HepG2 (cell line): ENCODE measurements around the gene POLRMT. TPM values are rescaled to one million over a fixed set of nuclear protein-coding genes. Genes with fewer than 3 reads are reported as not detected.

Source experiments
- BATF2 ChIP-seq: sonication (generic); formaldehyde crosslinking; IDR thresholded peaks from 2 replicates; pipeline ENCODE4 v1.8.0; 2022; ENCODE audit warnings: mild to moderate bottlenecking, missing genetic modification reagents, moderate library complexity
- HDAC1 ChIP-seq: sonication (generic); formaldehyde crosslinking; IDR thresholded peaks from 2 replicates; pipeline ENCODE4 v1.5.1; 2020; ENCODE audit warnings: mild to moderate bottlenecking, missing genetic modification reagents
- LRRFIP1 ChIP-seq: sonication (generic); formaldehyde crosslinking; conservative IDR thresholded peaks from 2 replicates; pipeline ENCODE4 v1.4.0; 2020; ENCODE audit warnings: missing genetic modification reagents
- MBD4 ChIP-seq: IDR thresholded peaks from 2 replicates; pipeline ENCODE4 v1.6.1; 2012; ENCODE audit warnings: low read length, inconsistent platforms, borderline replicate concordance
- NFRKB ChIP-seq: fragments of 450-650 bp; IDR thresholded peaks from 2 replicates; pipeline ENCODE4 v1.6.1; 2017
- NR2F6 ChIP-seq, 2 experiments: IDR thresholded peaks; 2 replicates each; pipeline ENCODE4 v1.6.1; 2016; ENCODE audit warnings: antibody characterized with exemption in 1 of 2, mild to moderate bottlenecking in 1 of 2
- PCBP2 ChIP-seq: fragments of 200-400 bp; formaldehyde crosslinking; optimal IDR thresholded peaks from 2 replicates; pipeline ENCODE3; 2018; ENCODE audit warnings: low read length, low read depth; ENCODE audit not compliant: poor library complexity, severe bottlenecking
- RORA ChIP-seq: sonication (generic); formaldehyde crosslinking; IDR thresholded peaks from 2 replicates; pipeline ENCODE4 v1.5.0; 2020; ENCODE audit warnings: mild to moderate bottlenecking, missing genetic modification reagents, moderate library complexity
- TRIM24 ChIP-seq: sonication (generic); formaldehyde crosslinking; IDR thresholded peaks from 2 replicates; pipeline ENCODE4 v1.8.0; 2022; ENCODE audit warnings: mild to moderate bottlenecking, missing genetic modification reagents
- ZMYM3 ChIP-seq: sonication (generic); formaldehyde crosslinking; IDR thresholded peaks from 2 replicates; pipeline ENCODE4 v1.5.1; 2020; ENCODE audit warnings: mild to moderate bottlenecking, missing genetic modification reagents
- ZNF138 ChIP-seq: sonication (generic); formaldehyde crosslinking; IDR thresholded peaks from 2 replicates; pipeline ENCODE4 v1.5.0; 2020; ENCODE audit warnings: mild to moderate bottlenecking, low read depth, missing genetic modification reagents
- ZNF256 ChIP-seq: sonication (generic); formaldehyde crosslinking; conservative IDR thresholded peaks from 2 replicates; pipeline ENCODE4 v1.4.0; 2020; ENCODE audit warnings: missing genetic modification reagents
- ZNF281 ChIP-seq: sonication (generic); formaldehyde crosslinking; IDR thresholded peaks from 2 replicates; pipeline ENCODE4 v1.4.0; 2020; ENCODE audit warnings: missing genetic modification reagents, borderline replicate concordance
- ZNF329 ChIP-seq: sonication (generic); formaldehyde crosslinking; IDR thresholded peaks from 2 replicates; pipeline ENCODE4 v1.9.0; 2021; ENCODE audit warnings: low read depth, mild to moderate bottlenecking, missing genetic modification reagents
- ZNF350 ChIP-seq: sonication (generic); formaldehyde crosslinking; IDR thresholded peaks from 2 replicates; pipeline ENCODE4 v1.4.0; 2020; ENCODE audit warnings: mild to moderate bottlenecking, low read depth, missing genetic modification reagents, borderline replicate concordance
- ZNF749 ChIP-seq: sonication (generic); formaldehyde crosslinking; IDR thresholded peaks from 2 replicates; pipeline ENCODE4 v1.8.0; 2022; ENCODE audit warnings: mild to moderate bottlenecking, missing genetic modification reagents, moderate library complexity, borderline replicate concordance
- ZNF777 ChIP-seq: sonication (generic); formaldehyde crosslinking; IDR thresholded peaks from 2 replicates; pipeline ENCODE4 v1.4.0; 2020; ENCODE audit warnings: missing genetic modification reagents
- ZSCAN29 ChIP-seq: sonication (generic); formaldehyde crosslinking; conservative IDR thresholded peaks from 2 replicates; pipeline ENCODE4 v1.4.0; 2020; ENCODE audit warnings: mild to moderate bottlenecking, missing genetic modification reagents
- polyA plus RNA-seq, 8 experiments: library from polyadenylated mRNA; depleted of rRNA in 3 of 8; stranded (reverse) in 7 of 8; unstranded in 1 of 8; fragments of >200 nt; fragmentation: Illumina TruSeq in 4 of 8; extraction: Trizol in 4 of 8; gene quantifications; 2 replicates each; pipeline versions ENCODE4 v1.2.1 to v1.2.3, GENCODE V29; 2011 to 2016; ENCODE audit warnings: low read depth in 4 of 8, missing spikeins in 1 of 8, mixed read lengths in 1 of 8; ENCODE audit not compliant: insufficient read depth in 1 of 8
- total RNA-seq, 5 experiments: library from RNA; depleted of rRNA; stranded (reverse); fragments of >200 nt; fragmentation: Illumina TruSeq; extraction: Trizol; gene quantifications; 2 replicates each; pipeline ENCODE4 v1.2.3, GENCODE V29; 2016; ENCODE audit warnings: low read depth in 1 of 5
- TF ChIP-seq, protein P1 (sequence below): sonication (generic); formaldehyde crosslinking; IDR thresholded peaks from 2 replicates; pipeline ENCODE4 v1.4.0; 2020; ENCODE audit warnings: missing genetic modification reagents
- TF ChIP-seq, protein P2 (sequence below): sonication (generic); formaldehyde crosslinking; conservative IDR thresholded peaks from 2 replicates; pipeline ENCODE4 v1.8.0; 2022; ENCODE audit warnings: low read depth, missing genetic modification reagents

The POLRMT gene
- total and polyA plus RNA-seq, 2 of the 13 experiments (the other 11 are each of a cell fraction or from before 2014, with no cell fraction given), result 78.0 to 101 TPM

DNA sequence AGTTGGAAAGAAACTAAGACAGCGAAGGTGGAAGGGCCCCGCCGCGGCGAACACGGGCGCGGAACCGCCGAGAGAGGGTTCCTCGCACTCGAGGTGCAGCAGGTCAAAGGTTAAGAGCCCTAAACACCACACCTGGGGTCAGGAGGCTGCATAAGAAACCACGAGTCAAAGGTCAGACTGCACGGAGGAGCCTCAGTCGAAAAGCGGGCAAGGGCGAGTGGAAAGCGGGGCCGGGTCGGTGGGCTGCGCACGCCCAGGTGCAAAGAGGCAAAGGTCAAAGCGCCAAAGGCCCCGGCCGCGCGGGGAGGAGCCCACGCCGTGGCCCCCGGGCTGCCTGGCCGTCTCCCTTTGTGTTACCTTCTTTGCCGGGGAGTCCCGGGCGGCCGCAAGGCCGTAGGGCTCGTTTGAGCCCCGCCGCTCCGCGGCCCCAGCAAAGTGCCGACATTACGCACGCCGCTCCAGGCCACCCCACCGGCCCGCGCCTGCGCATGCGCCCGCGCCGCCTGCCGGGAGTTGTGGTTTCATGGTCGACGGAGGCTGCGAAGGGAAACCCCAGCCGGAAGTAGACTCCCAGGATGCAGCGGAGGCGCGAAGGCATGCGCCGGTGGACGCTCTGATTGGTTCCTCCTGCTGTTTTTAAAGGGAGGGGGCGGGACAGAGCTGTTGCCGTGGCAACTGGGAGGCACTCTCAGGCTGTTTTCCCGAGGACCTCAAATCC, at the start of gene POLRMT (continued):
- TF ChIP-seq LRRFIP1 (CRISPR knock-in tag) (no peak; the same call in 1 of the 2 replicates), ZNF749 (CRISPR knock-in tag) (peak; percentile 51; the same call in 1 of the 2 replicates), NFRKB (no peak), PCBP2 (no peak), TRIM24 (CRISPR knock-in tag) (no peak), ZNF777 (CRISPR knock-in tag) (peak; percentile 63), ZNF329 (no peak), MBD4 (no peak), ZNF350 (CRISPR knock-in tag) (peak; percentile 68; the same call in 1 of the 2 replicates), RORA (CRISPR knock-in tag) (no peak), BATF2 (CRISPR knock-in tag) (no peak), ZNF281 (CRISPR knock-in tag) (no peak), HDAC1 (CRISPR knock-in tag) (peak; percentile 57), ZNF256 (CRISPR knock-in tag) (0 out of 2 replicates have a peak, but pooled peaks have one; percentile 53), ZNF138 (peak; percentile 80; the same call in 1 of the 2 replicates), NR2F6 (IDR thresholded peaks at IDR 0.05) (peak; percentile 73), NR2F6 (CRISPR knock-in tag; IDR thresholded peaks at IDR 0.05) (peak; percentile 43; the same call in 1 of the 2 replicates), ZSCAN29 (CRISPR knock-in tag) (0 out of 2 replicates have a peak, but pooled peaks have one; percentile 25), ZMYM3 (CRISPR knock-in tag) (no peak)
- TF ChIP-seq, protein P1, sequence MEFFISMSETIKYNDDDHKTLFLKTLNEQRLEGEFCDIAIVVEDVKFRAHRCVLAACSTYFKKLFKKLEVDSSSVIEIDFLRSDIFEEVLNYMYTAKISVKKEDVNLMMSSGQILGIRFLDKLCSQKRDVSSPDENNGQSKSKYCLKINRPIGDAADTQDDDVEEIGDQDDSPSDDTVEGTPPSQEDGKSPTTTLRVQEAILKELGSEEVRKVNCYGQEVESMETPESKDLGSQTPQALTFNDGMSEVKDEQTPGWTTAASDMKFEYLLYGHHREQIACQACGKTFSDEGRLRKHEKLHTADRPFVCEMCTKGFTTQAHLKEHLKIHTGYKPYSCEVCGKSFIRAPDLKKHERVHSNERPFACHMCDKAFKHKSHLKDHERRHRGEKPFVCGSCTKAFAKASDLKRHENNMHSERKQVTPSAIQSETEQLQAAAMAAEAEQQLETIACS, result peak; percentile 60
- TF ChIP-seq, protein P2, sequence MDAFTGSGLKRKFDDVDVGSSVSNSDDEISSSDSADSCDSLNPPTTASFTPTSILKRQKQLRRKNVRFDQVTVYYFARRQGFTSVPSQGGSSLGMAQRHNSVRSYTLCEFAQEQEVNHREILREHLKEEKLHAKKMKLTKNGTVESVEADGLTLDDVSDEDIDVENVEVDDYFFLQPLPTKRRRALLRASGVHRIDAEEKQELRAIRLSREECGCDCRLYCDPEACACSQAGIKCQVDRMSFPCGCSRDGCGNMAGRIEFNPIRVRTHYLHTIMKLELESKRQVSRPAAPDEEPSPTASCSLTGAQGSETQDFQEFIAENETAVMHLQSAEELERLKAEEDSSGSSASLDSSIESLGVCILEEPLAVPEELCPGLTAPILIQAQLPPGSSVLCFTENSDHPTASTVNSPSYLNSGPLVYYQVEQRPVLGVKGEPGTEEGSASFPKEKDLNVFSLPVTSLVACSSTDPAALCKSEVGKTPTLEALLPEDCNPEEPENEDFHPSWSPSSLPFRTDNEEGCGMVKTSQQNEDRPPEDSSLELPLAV (CRISPR knock-in tag), result no peak
